GM12878 (cell line): ENCODE data around the gene PPEF1. TPM values are rescaled to one million over a fixed set of nuclear protein-coding genes. Genes with fewer than 3 reads are reported as not detected.

Source experiments
- ATAC-seq: fragments of 200-7000 bp; cut with Tn5 transposase; 3 replicates; pipeline ENCODE4 v1.9.1; 2020; ENCODE audit warnings: mild to moderate bottlenecking, moderate library complexity
- BruUV-seq: library from RNA; stranded (reverse); fragments of 400-500 nt; replicated peaks from 2 replicates; lab custom pipeline; 2021; lab: Mats Ljungman, UMichigan
- CTCF ChIA-PET: fragments of 300-600 bp; sonication (Branson Sonifier 250); formaldehyde crosslinking; extraction: SDS; loops from one replicate; lab custom pipeline; 2021; ENCODE audit warnings: inconsistent platforms; lab: Yijun Ruan, JAX
- POLR2A ChIA-PET: fragments of 350-600 bp; formaldehyde crosslinking; extraction: SDS; loops from one replicate; lab custom pipeline; 2021; ENCODE audit warnings: inconsistent platforms; lab: Charles Lee
- RAD21 ChIA-PET: fragments of 300-600 bp; sonication (Branson Sonifier 250); formaldehyde crosslinking; loops from one replicate; lab custom pipeline; 2023; ENCODE audit warnings: antibody characterized with exemption; ENCODE audit not compliant: unreplicated experiment; lab: Charles Lee
- SMC1A ChIA-PET: fragments of 300-600 bp; sonication (Branson Sonifier 250); formaldehyde crosslinking; loops from one replicate; lab custom pipeline; 2023; ENCODE audit not compliant: unreplicated experiment, uncharacterized antibody; lab: Charles Lee
- DNase-seq: peaks from one replicate; pipeline ENCODE4 v3.0.0-alpha.2; 2011; ENCODE audit warnings: low read depth, low spot score
- FAIRE-seq: peaks from 3 replicates; lab custom pipeline; 2011; peaks lifted over from hg19 to GRCh38; lab: Jason Lieb, UNC
- H2AFZ ChIP-seq: 2 replicates; pipeline ENCODE4 v1.6.0; 2011; ENCODE audit warnings: low read depth, low read length, control low read depth; ENCODE audit not compliant: control insufficient read depth
- H3K27ac ChIP-seq: 2 replicates; pipeline ENCODE4 v1.5.1; 2011; ENCODE audit warnings: control low read depth; ENCODE audit not compliant: control insufficient read depth, insufficient read depth
- H3K27me3 ChIP-seq, 2 experiments: replicated peaks in 1 of 2; 2 replicates each; pipeline versions ENCODE4 v1.6.0 to v1.6.1; 2011; ENCODE audit warnings: low read length in 1 of 2; ENCODE audit not compliant: control insufficient read depth in 2 of 2, insufficient read depth in 2 of 2
- H3K36me3 ChIP-seq, 2 experiments: 2 replicates each; pipeline ENCODE4 v1.5.1; 2011; ENCODE audit warnings: low read length in 1 of 2; ENCODE audit not compliant: control insufficient read depth in 2 of 2, insufficient read depth in 2 of 2
- H3K4me1 ChIP-seq: 2 replicates; pipeline ENCODE4 v1.6.1; 2011; ENCODE audit warnings: mild to moderate bottlenecking, low read length, moderate library complexity, mixed read lengths; ENCODE audit not compliant: control insufficient read depth, insufficient read depth
- H3K4me2 ChIP-seq: 2 replicates; pipeline ENCODE4 v1.6.0; 2011; ENCODE audit warnings: control low read depth; ENCODE audit not compliant: control insufficient read depth, insufficient read depth
- H3K4me3 ChIP-seq: fragments of 200-600 bp; sonication (generic); 2 replicates; pipeline ENCODE4 v1.5.1; 2016
- H3K79me2 ChIP-seq: 2 replicates; pipeline ENCODE4 v1.6.0; 2011; ENCODE audit warnings: low read length; ENCODE audit not compliant: control insufficient read depth, insufficient read depth
- H3K9ac ChIP-seq: 2 replicates; pipeline ENCODE4 v1.8.0; 2011; ENCODE audit warnings: low read length, control low read depth, mixed read lengths; ENCODE audit not compliant: control insufficient read depth, insufficient read depth
- H3K9me3 ChIP-seq: replicated peaks from 3 replicates; pipeline ENCODE4 v1.5.1; 2011; ENCODE audit warnings: mild to moderate bottlenecking, low read length; ENCODE audit not compliant: control insufficient read depth, insufficient read depth
- H4K20me1 ChIP-seq: 2 replicates; pipeline ENCODE4 v1.6.0; 2011; ENCODE audit not compliant: control insufficient read depth, insufficient read depth
- IKZF2 ChIP-seq, 2 experiments: fragments of 450-650 bp; IDR thresholded peaks; 2 replicates each; pipeline ENCODE4 v1.6.1; 2017; ENCODE audit warnings: mild to moderate bottlenecking in 2 of 2, moderate library complexity in 2 of 2
- KLF5 ChIP-seq: fragments of 450-650 bp; IDR thresholded peaks from 2 replicates; pipeline ENCODE4 v1.6.1; 2014; ENCODE audit warnings: mild to moderate bottlenecking; ENCODE audit not compliant: partially characterized antibody
- PAX8 ChIP-seq: fragments of 450-650 bp; IDR thresholded peaks from 2 replicates; pipeline ENCODE4 v1.6.1; 2017; ENCODE audit warnings: mild to moderate bottlenecking, moderate library complexity
- RUNX3 ChIP-seq: IDR thresholded peaks from 2 replicates; pipeline ENCODE4 v1.6.1; 2012; ENCODE audit warnings: low read length, inconsistent platforms
- SKIL ChIP-seq: fragments of 450-650 bp; IDR thresholded peaks from 2 replicates; pipeline ENCODE4 v1.6.1; 2017; ENCODE audit warnings: mild to moderate bottlenecking, low read depth, inconsistent platforms; ENCODE audit not compliant: poor library complexity, severe bottlenecking
- WGBS: methylation state at CpG from one replicate; pipeline ENCODE4 v1.1.6; 2016; ENCODE audit warnings: low lambda C conversion rate; ENCODE audit not compliant: insufficient replicate concordance, insufficient coverage; ENCODE audit errors: missing lambda C conversion rate; 5-methylcytosine and 5-hydroxymethylcytosine counted together
- in situ Hi-C: fragments of 300-500 bp; cut with MboI; formaldehyde crosslinking; loops from 9 replicates; pipeline ENCODE4 v1.14.3; 2018; ENCODE audit warnings: mixed read lengths
- intact Hi-C: fragments of 100-400 bp; cut with micrococcal nuclease; formaldehyde crosslinking; loops from one replicate; pipeline ENCODE4 v1.14.2; 2022; ENCODE audit not compliant: unreplicated experiment
- polyA plus RNA-seq, 11 experiments: library from polyadenylated mRNA; depleted of rRNA in 4 of 11; unstranded in 6 of 11; stranded (reverse) in 5 of 11; fragments of >200 nt; fragmentation: Nextera tagmentation in 4 of 11; fragmentation: Illumina TruSeq in 1 of 11; extraction: Ambion mirVana in 4 of 11; extraction: Trizol in 1 of 11; gene quantifications; 1 replicate in 1 of 11; 2 replicates in 10 of 11; pipeline versions ENCODE4 v1.2.1 to v1.2.3, GENCODE V29; 2011 to 2016; ENCODE audit warnings: inconsistent platforms in 2 of 11, missing spikeins in 2 of 11, low read depth in 1 of 11
- total RNA-seq, 4 experiments: library from RNA; depleted of rRNA in 3 of 4; stranded (reverse); fragments of >200 nt in 3 of 4; fragmentation: Illumina TruSeq in 1 of 4; extraction: Trizol in 1 of 4; gene quantifications; 2 replicates each; pipeline versions ENCODE4 v1.2.1 to v1.2.3, GENCODE V29; 2013 to 2021

Gene PPEF1
- total and polyA plus RNA-seq, 10 of the 15 experiments (the other 5 are each of a cell fraction or from before 2014, with no cell fraction given): 0.24 to 2.2 (median 0.50) TPM

- BruUV-seq: no TSS peak
- POLR2A ChIA-PET: interaction anchor here (0.6 kb wide), 1 partner anchor 31 kb away, joined by 3 read pairs; no protein-coding TSS in a partner anchor
- WGBS: 48% methylated on average over 2 of the region's 2 CpGs
Measured at GRCh38 chrX:18748499-18748898, 41.1 kb downstream of the PPEF1 start.

GRCh38 chrX:18753631-18754030, 46.2 kb downstream of the PPEF1 start:
- in situ Hi-C loops: no loop called here
- no peaks in the 10 kb centered on the region for H3K79me2 ChIP-seq
- no TSS peak for BruUV-seq
- intact Hi-C loops: no loop called here
- ChIA-PET RAD21 (no interaction called here), POLR2A (no interaction called here), SMC1A (no interaction called here), CTCF (no interaction called here)
- no peak overlapping the region for H2AFZ ChIP-seq
- H3K9ac ChIP-seq: no peak overlapping the region
- H4K20me1 ChIP-seq: no peaks in the 10 kb centered on the region
- no peaks in the 10 kb centered on the region for H3K36me3 ChIP-seq
- DNase-seq (no peak), ATAC-seq (0 out of 3 replicates have a peak, but pooled peaks have one; percentile 15), FAIRE-seq (peak; percentile 86)
- H3K27ac ChIP-seq: no peak overlapping the region
- H3K4me1 ChIP-seq: no peaks in the 10 kb centered on the region
- H3K4me3 ChIP-seq: no peak overlapping the region
- no peaks in the 10 kb centered on the region for H3K9me3 ChIP-seq
- WGBS: 32% methylated on average over 2 of the region's 2 CpGs
- TF ChIP-seq PAX8 (no peak), IKZF2 (IDR thresholded peaks at IDR 0.05) (peak; percentile 16 to 22; a peak in 1 of 4 replicates), SKIL (no peak), RUNX3 (peak; percentile 84)
- no peak overlapping the region for H3K4me2 ChIP-seq
- H3K27me3 ChIP-seq: no peaks in the 10 kb centered on the region

More at GRCh38 chrX:18748499-18748898, 41.1 kb downstream of the PPEF1 start:
- no peaks in the 10 kb centered on the region for H3K79me2 ChIP-seq
- ChIA-PET SMC1A (interaction anchor here (0.6 kb wide), 1 partner anchor 48 kb away, joined by 3 read pairs; no protein-coding TSS in a partner anchor), RAD21 (no interaction called here)
- no peaks in the 10 kb centered on the region; a peak in 1 of 4 replicates for H3K27me3 ChIP-seq
- no peak overlapping the region for H3K4me2 ChIP-seq
- no peak overlapping the region for H2AFZ ChIP-seq
- ATAC-seq: no peak
- no peaks in the 10 kb centered on the region for H3K36me3 ChIP-seq
- H3K9ac ChIP-seq: no peak overlapping the region
- H3K4me1 ChIP-seq: no peaks in the 10 kb centered on the region
- FAIRE-seq: no peak
- in situ Hi-C loops (no loop called here), intact Hi-C loops (no loop called here)
- H4K20me1 ChIP-seq: no peaks in the 10 kb centered on the region
- no peaks in the 10 kb centered on the region for H3K9me3 ChIP-seq
- no peak overlapping the region for H3K27ac ChIP-seq
- no peak for DNase-seq
- H3K4me3 ChIP-seq: no peak overlapping the region
- TF ChIP-seq KLF5: no peak
- TF ChIP-seq, all 136 proteins: peak for 0
- CTCF ChIA-PET: no interaction called here
